Left lung (tissue), 10 donors: Measurements from ENCODE around the gene DNASE1. TPM values are rescaled to one million over a fixed set of nuclear protein-coding genes. Genes with fewer than 3 reads are reported as not detected.

Source experiments
- ATAC-seq: fragments of 200-7000 bp; cut with Tn5 transposase; one replicate; pipeline ENCODE4 v1.9.1; 2020; ENCODE audit warnings: moderate library complexity
- DNase-seq, 4 donors: peaks; one replicate each; pipeline ENCODE4 v3.0.0-alpha.2; 2013 to 2020
- H3K27ac ChIP-seq, 2 donors: fragments of 200-600 bp; sonication (generic) in 1 of 2; one replicate each; pipeline versions ENCODE4 v1.5.0 to v1.8.0; 2020 to 2021
- H3K27me3 ChIP-seq, 2 donors: fragments of 200-600 bp; sonication (generic) in 1 of 2; one replicate each; pipeline versions ENCODE4 v1.5.0 to v1.8.0; 2020 to 2021
- H3K36me3 ChIP-seq, 2 donors: fragments of 200-600 bp; sonication (generic) in 1 of 2; one replicate each; pipeline versions ENCODE4 v1.5.0 to v1.8.0; 2020 to 2021
- H3K4me1 ChIP-seq, 2 donors: fragments of 200-600 bp; one replicate each; pipeline ENCODE4 v1.8.0; 2021
- H3K4me3 ChIP-seq, 2 donors: fragments of 200-600 bp; sonication (generic) in 1 of 2; one replicate each; pipeline versions ENCODE4 v1.5.0 to v1.8.0; 2020 to 2021; ENCODE audit warnings: mild to moderate bottlenecking in 1 of 2
- H3K9me3 ChIP-seq, 2 donors: fragments of 200-600 bp; sonication (generic) in 1 of 2; one replicate each; pipeline versions ENCODE4 v1.5.0 to v1.8.0; 2020 to 2021
- intact Hi-C, 2 donors: fragments of 100-400 bp; cut with DNase I; formaldehyde crosslinking; loops; one replicate each; pipeline versions ENCODE4 v1.11.2 to v1.14.2; 2022
- polyA plus RNA-seq, 6 donors: library from polyadenylated mRNA; unstranded; fragments of 120-200 nt; gene quantifications; one replicate each; pipeline ENCODE4 v1.2.1, GENCODE V29; 2013; ENCODE audit not compliant: insufficient read length in 6 of 6
- total RNA-seq, 2 donors: library from RNA; stranded (reverse); fragmentation: NEBNext Ultra II Directional; extraction: Animal tissue kit (Norgen Biotek cat#: 25700); gene quantifications; one replicate each; pipeline ENCODE4 v1.2.1, GENCODE V29; 2021
- TF ChIP-seq, protein P1 (sequence below), 2 donors: fragments of 200-600 bp; sonication (generic) in 1 of 2; IDR thresholded peaks; one replicate each; pipeline versions ENCODE4 v1.5.0 to v1.8.0; 2021; ENCODE audit warnings: antibody characterized with exemption in 2 of 2
- donor health status: DM: no; HTN: yes; CAD: no.
- donor health status: DM: no; HTN: no; CAD: no.

The DNASE1 gene
- total and polyA plus RNA-seq, 8 donors = 14.6 to 30.0 (median 28.1) TPM

- Histone ChIP-seq H3K27me3 (no peaks in the 10 kb centered on the region), H3K9me3 (no peaks in the 10 kb centered on the region), H3K36me3 (peaks cover 0 to 47% of the 10 kb centered on the region in 2 donors), H3K4me1 (peaks cover 7 to 10% of the 10 kb centered on the region in 2 donors), H3K27ac (no peak overlapping the region), H3K4me3 (no peak overlapping the region)
- TF ChIP-seq, protein P1, sequence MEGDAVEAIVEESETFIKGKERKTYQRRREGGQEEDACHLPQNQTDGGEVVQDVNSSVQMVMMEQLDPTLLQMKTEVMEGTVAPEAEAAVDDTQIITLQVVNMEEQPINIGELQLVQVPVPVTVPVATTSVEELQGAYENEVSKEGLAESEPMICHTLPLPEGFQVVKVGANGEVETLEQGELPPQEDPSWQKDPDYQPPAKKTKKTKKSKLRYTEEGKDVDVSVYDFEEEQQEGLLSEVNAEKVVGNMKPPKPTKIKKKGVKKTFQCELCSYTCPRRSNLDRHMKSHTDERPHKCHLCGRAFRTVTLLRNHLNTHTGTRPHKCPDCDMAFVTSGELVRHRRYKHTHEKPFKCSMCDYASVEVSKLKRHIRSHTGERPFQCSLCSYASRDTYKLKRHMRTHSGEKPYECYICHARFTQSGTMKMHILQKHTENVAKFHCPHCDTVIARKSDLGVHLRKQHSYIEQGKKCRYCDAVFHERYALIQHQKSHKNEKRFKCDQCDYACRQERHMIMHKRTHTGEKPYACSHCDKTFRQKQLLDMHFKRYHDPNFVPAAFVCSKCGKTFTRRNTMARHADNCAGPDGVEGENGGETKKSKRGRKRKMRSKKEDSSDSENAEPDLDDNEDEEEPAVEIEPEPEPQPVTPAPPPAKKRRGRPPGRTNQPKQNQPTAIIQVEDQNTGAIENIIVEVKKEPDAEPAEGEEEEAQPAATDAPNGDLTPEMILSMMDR (IDR thresholded peaks at IDR 0.05) = no peak
- no peak for ATAC-seq
- DNase-seq = no peak
- intact Hi-C loops = no loop called here
Measured at GRCh38 chr16:3641801-3642396, 12.6 kb upstream of the DNASE1 start.

- H3K27me3 ChIP-seq = no peaks in the 10 kb centered on the region
- no peak overlapping the region for H3K4me3 ChIP-seq
- no peaks in the 10 kb centered on the region for H3K9me3 ChIP-seq
- no peak overlapping the region for H3K27ac ChIP-seq
- intact Hi-C loops = no loop called here
- H3K4me1 ChIP-seq = peaks cover under 1 to 3% of the 10 kb centered on the region in 2 donors
- peaks cover 0 to 47% of the 10 kb centered on the region in 2 donors for H3K36me3 ChIP-seq
- TF ChIP-seq, protein P1 (IDR thresholded peaks at IDR 0.05) = no peak
- no peak for ATAC-seq
- no peak for DNase-seq
Measured at GRCh38 chr16:3642397-3643094, 11.9 kb upstream of the DNASE1 start.

- H3K9me3 ChIP-seq = no peaks in the 10 kb centered on the region
- ATAC-seq (no peak), DNase-seq (no peak)
- intact Hi-C loops = no loop called here
- H3K4me3 ChIP-seq = no peak overlapping the region
- no peaks in the 10 kb centered on the region for H3K27me3 ChIP-seq
- H3K36me3 ChIP-seq = peaks cover 0 to 47% of the 10 kb centered on the region in 2 donors
- no peak overlapping the region for H3K27ac ChIP-seq
- TF ChIP-seq, protein P1 (IDR thresholded peaks at IDR 0.05) = no peak
- no peaks in the 10 kb centered on the region for H3K4me1 ChIP-seq
Measured at GRCh38 chr16:3643095-3643730, 11.3 kb upstream of the DNASE1 start.

- H3K4me1 ChIP-seq = no peaks in the 10 kb centered on the region
- H3K27ac ChIP-seq = no peak overlapping the region
Measured at GRCh38 chr16:3645108-3645503, 9.4 kb upstream of the DNASE1 start.

More at GRCh38 chr16:3645108-3645503, 9.4 kb upstream of the DNASE1 start:
- H3K4me3 ChIP-seq = no peak overlapping the region
- H3K9me3 ChIP-seq = no peaks in the 10 kb centered on the region
- H3K36me3 ChIP-seq = peaks cover 0 to 47% of the 10 kb centered on the region in 2 donors
- no peaks in the 10 kb centered on the region for H3K27me3 ChIP-seq
- no peak for ATAC-seq
- TF ChIP-seq, protein P1 (IDR thresholded peaks at IDR 0.05) = no peak
- intact Hi-C loops = no loop called here
- DNase-seq = no peak
